Neural progenitor cell (in vitro differentiated cells): ENCODE measurements around the gene SCML1. TPM values are rescaled to one million over a fixed set of nuclear protein-coding genes. Genes with fewer than 3 reads are reported as not detected.

Experiments
- DNase-seq: peaks from one replicate; pipeline ENCODE4 v3.0.0-alpha.2; 2016; ENCODE audit warnings: low spot score
- H2AFZ ChIP-seq: fragments of 200-600 bp; sonication (generic); replicated peaks from 2 replicates; pipeline ENCODE4 v1.6.1; 2016; ENCODE audit warnings: antibody characterized with exemption
- H3F3A ChIP-seq: fragments of 200-600 bp; sonication (generic); 2 replicates; pipeline ENCODE4 v1.6.1; 2016; ENCODE audit warnings: antibody characterized with exemption, low read depth
- H3K27ac ChIP-seq: fragments of 200-600 bp; sonication (generic); 2 replicates; pipeline ENCODE4 v1.5.1; 2016; ENCODE audit warnings: mild to moderate bottlenecking
- H3K27me3 ChIP-seq: fragments of 200-600 bp; sonication (generic); 2 replicates; pipeline ENCODE4 v1.6.1; 2016; ENCODE audit warnings: mild to moderate bottlenecking, moderate library complexity
- H3K36me3 ChIP-seq: fragments of 200-600 bp; sonication (generic); 2 replicates; pipeline ENCODE4 v1.5.1; 2016
- H3K4me1 ChIP-seq: fragments of 200-600 bp; sonication (generic); 2 replicates; pipeline ENCODE4 v1.6.1; 2016; ENCODE audit warnings: mixed run types
- H3K4me2 ChIP-seq: fragments of 200-600 bp; sonication (generic); 2 replicates; pipeline ENCODE4 v1.6.1; 2016
- H3K4me3 ChIP-seq: fragments of 200-600 bp; sonication (generic); 2 replicates; pipeline ENCODE4 v1.5.1; 2016
- H3K79me2 ChIP-seq: fragments of 200-600 bp; sonication (generic); 2 replicates; pipeline ENCODE4 v1.6.1; 2016; ENCODE audit warnings: low read depth
- H3K9ac ChIP-seq: fragments of 200-600 bp; sonication (generic); 2 replicates; pipeline ENCODE4 v1.6.1; 2016
- H3K9me3 ChIP-seq: fragments of 200-600 bp; sonication (generic); 2 replicates; pipeline ENCODE4 v1.5.1; 2016; ENCODE audit warnings: low read depth
- H4K20me1 ChIP-seq: fragments of 200-600 bp; sonication (generic); 2 replicates; pipeline ENCODE4 v1.6.1; 2016; ENCODE audit warnings: low read depth
- H3K27ac Mint-ChIP-seq: 3 replicates; pipeline ENCODE4 v1.8.0; 2021; ENCODE audit warnings: mixed read lengths
- H3K27me3 Mint-ChIP-seq: 2 replicates; pipeline ENCODE4 v1.8.0; 2022; ENCODE audit warnings: low read depth, mild to moderate bottlenecking, inconsistent platforms, moderate library complexity, mixed read lengths; ENCODE audit not compliant: insufficient read depth
- H3K36me3 Mint-ChIP-seq: 3 replicates; pipeline ENCODE4 v1.8.0; 2021; ENCODE audit warnings: mixed read lengths
- H3K4me1 Mint-ChIP-seq: 3 replicates; pipeline ENCODE4 v1.8.0; 2021; ENCODE audit warnings: mixed read lengths
- H3K4me3 Mint-ChIP-seq: 3 replicates; pipeline ENCODE4 v1.8.0; 2021; ENCODE audit warnings: mild to moderate bottlenecking, moderate library complexity, mixed read lengths
- H3K9me3 Mint-ChIP-seq: 3 replicates; pipeline ENCODE4 v1.8.0; 2020; ENCODE audit warnings: mixed read lengths
- CTCF ChIP-seq: fragments of 200-600 bp; sonication (generic); IDR thresholded peaks from 2 replicates; pipeline ENCODE4 v1.5.1; 2017; ENCODE audit warnings: antibody characterized with exemption, mild to moderate bottlenecking
- EZH2 ChIP-seq: fragments of 200-600 bp; sonication (generic); IDR thresholded peaks from 2 replicates; pipeline ENCODE4 v1.6.1; 2017; ENCODE audit warnings: antibody characterized with exemption, mild to moderate bottlenecking, moderate library complexity
- EZH2phosphoT487 ChIP-seq: fragments of 200-600 bp; sonication (generic); IDR thresholded peaks from 2 replicates; pipeline ENCODE4 v1.6.1; 2017; ENCODE audit warnings: antibody characterized with exemption
- total RNA-seq: library from RNA; depleted of rRNA; stranded (reverse); fragments of >200 nt; gene quantifications from 2 replicates; pipeline ENCODE4 v1.2.3, GENCODE V29; 2015; ENCODE audit warnings: low replicate concordance

SCML1 gene
- total RNA-seq, 1 donor from 2014 or later: 9.7 TPM

GRCh38 chrX:17788956-17789562 lies 51.8 kb downstream of the SCML1 start:
- H3K4me3 Mint-ChIP-seq: no peak overlapping the region
- H3K4me3 ChIP-seq: no peak overlapping the region
- no peak overlapping the region for H3K27ac Mint-ChIP-seq
- H3K27me3 ChIP-seq: no peaks in the 10 kb centered on the region
- no peaks in the 10 kb centered on the region for H3K36me3 Mint-ChIP-seq
- no peak for DNase-seq
- H3K4me1 Mint-ChIP-seq: peaks cover 20% of the 10 kb centered on the region
- H3F3A ChIP-seq: no peaks in the 10 kb centered on the region
- H2AFZ ChIP-seq: no peak overlapping the region
- H3K9me3 Mint-ChIP-seq: peaks cover 9% of the 10 kb centered on the region
- no peaks in the 10 kb centered on the region for H3K4me1 ChIP-seq
- H3K27me3 Mint-ChIP-seq: peaks cover 4% of the 10 kb centered on the region
- no peak overlapping the region for H3K9ac ChIP-seq
- no peak overlapping the region for H3K4me2 ChIP-seq
- no peaks in the 10 kb centered on the region for H3K79me2 ChIP-seq
- no peaks in the 10 kb centered on the region for H4K20me1 ChIP-seq
- no peak overlapping the region for H3K27ac ChIP-seq
- no peaks in the 10 kb centered on the region for H3K36me3 ChIP-seq
- TF ChIP-seq EZH2phosphoT487: no peak
- no peak for TF ChIP-seq EZH2
- TF ChIP-seq CTCF: no peak
- no peaks in the 10 kb centered on the region for H3K9me3 ChIP-seq

- Mint-ChIP-seq H3K27ac (no peak overlapping the region), H3K4me1 (peaks cover 13% of the 10 kb centered on the region), H3K4me3 (no peak overlapping the region), H3K9me3 (peaks cover 5% of the 10 kb centered on the region), H3K36me3 (no peaks in the 10 kb centered on the region), H3K27me3 (peaks cover 2% of the 10 kb centered on the region)
- Histone ChIP-seq H3K4me2 (no peak overlapping the region), H3F3A (no peaks in the 10 kb centered on the region), H3K27me3 (no peaks in the 10 kb centered on the region), H3K27ac (no peak overlapping the region), H3K9ac (no peak overlapping the region), H3K4me3 (no peak overlapping the region), H2AFZ (no peak overlapping the region), H3K4me1 (no peaks in the 10 kb centered on the region), H3K36me3 (no peaks in the 10 kb centered on the region), H3K9me3 (no peaks in the 10 kb centered on the region), H4K20me1 (no peaks in the 10 kb centered on the region), H3K79me2 (no peaks in the 10 kb centered on the region)
- TF ChIP-seq CTCF: no peak
- no peak for TF ChIP-seq EZH2
- TF ChIP-seq EZH2phosphoT487: no peak
- no peak for DNase-seq
Measured at GRCh38 chrX:17792826-17793225, 55.5 kb downstream of the SCML1 start.

- H3K4me1 ChIP-seq: no peaks in the 10 kb centered on the region
Measured at GRCh38 chrX:17798921-17799320, 61.6 kb downstream of the SCML1 start.

More at GRCh38 chrX:17798921-17799320, 61.6 kb downstream of the SCML1 start:
- TF ChIP-seq EZH2 (no peak), CTCF (no peak), EZH2phosphoT487 (no peak)
- H3K79me2 ChIP-seq: no peaks in the 10 kb centered on the region
- H3K27me3 ChIP-seq: no peaks in the 10 kb centered on the region
- H3K36me3 Mint-ChIP-seq: peaks cover 4% of the 10 kb centered on the region
- H3K27me3 Mint-ChIP-seq: peaks cover 2% of the 10 kb centered on the region
- H3K27ac Mint-ChIP-seq: peak overlapping the region; percentile 81
- no peak overlapping the region for H3K4me2 ChIP-seq
- no peak overlapping the region for H3K4me3 Mint-ChIP-seq
- peaks cover 2% of the 10 kb centered on the region for H3K9me3 Mint-ChIP-seq
- H3K9me3 ChIP-seq: no peaks in the 10 kb centered on the region
- no peaks in the 10 kb centered on the region for H3F3A ChIP-seq
- no peak for DNase-seq
- H4K20me1 ChIP-seq: no peaks in the 10 kb centered on the region
- peaks cover 47% of the 10 kb centered on the region for H3K4me1 Mint-ChIP-seq
- H3K4me3 ChIP-seq: no peak overlapping the region
- no peak overlapping the region for H3K9ac ChIP-seq
- no peaks in the 10 kb centered on the region for H3K36me3 ChIP-seq
- H2AFZ ChIP-seq: no peak overlapping the region
- H3K27ac ChIP-seq: no peak overlapping the region
